ENCODE data around the gene VRK3. TPM values are rescaled to one million over a fixed set of nuclear protein-coding genes. Genes with fewer than 3 reads are reported as not detected.
"Not testable (repeated sequence)": the region's sequence is repeated elsewhere in the genome, so short reads cannot be mapped to it uniquely, and the experiment has no call there.

The VRK3 gene
- total and polyA plus RNA-seq, 2 of the 4 experiments (the other 2 are of a cell fraction): 28.7 to 35.8 TPM

DNA sequence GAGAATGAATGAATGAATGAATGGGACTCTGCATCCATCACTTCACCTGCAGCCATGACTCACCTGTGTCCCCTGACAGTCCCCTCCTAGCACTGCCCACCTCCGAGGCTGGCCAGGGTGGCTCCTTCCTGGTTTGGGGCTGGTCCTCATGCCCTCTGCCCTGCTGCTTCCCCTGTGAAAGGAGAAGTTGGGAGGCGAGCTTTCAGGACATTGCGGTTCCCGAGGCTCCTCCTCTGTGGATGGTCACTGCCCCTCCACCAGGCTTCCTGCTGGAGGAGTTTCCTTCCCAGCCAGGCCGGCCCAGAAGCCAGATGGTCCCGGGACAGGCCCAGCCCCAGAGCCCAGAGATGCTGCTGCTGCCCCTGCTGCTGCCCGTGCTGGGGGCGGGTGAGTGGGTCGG is 55.8 kb downstream of the VRK3 start:
- H2BK20ac ChIP-seq (ENCODE audit: low read depth, low read length); CTCF ChIA-PET; H2AK9ac ChIP-seq (replicated peaks; ENCODE audit: low read depth, low read length, poor library complexity); H3K79me1 ChIP-seq (ENCODE audit: low read depth in 1 of 2, low read length in 2 of 2); H3K27me3 ChIP-seq (ENCODE audit: control insufficient read depth, insufficient read depth, low read length); H2AK5ac ChIP-seq (ENCODE audit: low read depth, low read length); H4K8ac ChIP-seq (ENCODE audit: low read depth in 2 of 2, low read length in 2 of 2); H2BK120ac ChIP-seq (ENCODE audit: low read depth, low read length); in situ Hi-C loops (cut with MboI; ENCODE audit: low sequenced_read_pairs); H4K20me1 ChIP-seq (ENCODE audit: insufficient read depth, low read length); H2BK5ac ChIP-seq (ENCODE audit: low read depth, low read length, poor library complexity, severe bottlenecking); H3K27ac ChIP-seq (ENCODE audit: insufficient read depth, low read length); H3K23ac ChIP-seq (ENCODE audit: low read depth, low read length); H3K56ac ChIP-seq (ENCODE audit: extremely low read depth, insufficient read depth, low read length); H3K4me1 ChIP-seq (ENCODE audit: control insufficient read depth, insufficient read depth, low read length); H4K91ac ChIP-seq (ENCODE audit: insufficient read depth, low read depth, low read length); H3K4ac ChIP-seq (ENCODE audit: low read depth, low read length); H3K9ac ChIP-seq (ENCODE audit: low read depth, low read length); H2AFZ ChIP-seq (replicated peaks; ENCODE audit: low read length, poor library complexity); H3K9me1 ChIP-seq (ENCODE audit: insufficient read depth, low read length); BruUV-seq (replicated peaks); H3K14ac ChIP-seq (replicated peaks; ENCODE audit: low read depth, low read length); H3K4me3 ChIP-seq (ENCODE audit: insufficient read depth, low read depth, low read length); DNase-seq; H3K4me2 ChIP-seq (ENCODE audit: low read depth, low read length); H2BK15ac ChIP-seq (ENCODE audit: low read depth, low read length); dilution Hi-C loops (cut with HindIII; ENCODE audit: low sequenced_read_pairs, unreplicated experiment); H3K36me3 ChIP-seq (ENCODE audit: control insufficient read depth, insufficient read depth, low read length); H3K9me3 ChIP-seq (ENCODE audit: control insufficient read depth, insufficient read depth, low read length); intact Hi-C loops (cut with micrococcal nuclease); ATAC-seq (ENCODE audit: low read depth); H3K18ac ChIP-seq (ENCODE audit: low read depth, low read length); POLR2A ChIA-PET (ENCODE audit: unreplicated experiment); H4K5ac ChIP-seq (ENCODE audit: low read depth, low read length): not testable (repeated sequence)
- no CpG with 5 or more reads among the region's 9 CpGs for WGBS, 2 experiments (ENCODE audit: extremely low coverage in 2 of 2, insufficient read length in 1 of 2)

Data from IMR-90 (cell line).